Neural cell (in vitro differentiated cells): ENCODE results near the gene LRRIQ4. TPM values are rescaled to one million over a fixed set of nuclear protein-coding genes. Genes with fewer than 3 reads are reported as not detected.

Source experiments
- H2AFZ ChIP-seq: fragments of 200-600, 300-800 bp; sonication (generic), shearing (Covaris generic); 2 replicates; pipeline ENCODE4 v1.6.0; 2014; ENCODE audit warnings: low read depth, mild to moderate bottlenecking, antibody characterized with exemption, low read length, moderate library complexity
- H3F3A ChIP-seq: fragments of 200-600 bp; shearing (Covaris generic); 2 replicates; pipeline ENCODE4 v1.6.1; 2016; ENCODE audit warnings: mild to moderate bottlenecking, moderate library complexity, mixed read lengths, antibody characterized with exemption, low read length; ENCODE audit not compliant: insufficient read depth, poor library complexity, severe bottlenecking
- H3K27ac ChIP-seq: fragments of 200-600, 300-800 bp; sonication (generic), shearing (Covaris generic); 2 replicates; pipeline ENCODE4 v1.5.1; 2014; ENCODE audit warnings: mild to moderate bottlenecking, low read length, moderate library complexity
- H3K27me3 ChIP-seq: fragments of 300-800, 200-600 bp; sonication (generic), shearing (Covaris generic); 2 replicates; pipeline ENCODE4 v1.6.0; 2014; ENCODE audit warnings: mild to moderate bottlenecking, low read depth, low read length, moderate library complexity; ENCODE audit not compliant: insufficient read depth
- H3K36me3 ChIP-seq: fragments of 300-800, 200-600 bp; sonication (generic), shearing (Covaris generic); 2 replicates; pipeline ENCODE4 v1.5.1; 2014; ENCODE audit warnings: mild to moderate bottlenecking, antibody characterized with exemption, low read length, moderate library complexity; ENCODE audit not compliant: insufficient read depth
- H3K4me2 ChIP-seq: fragments of 300-800, 200-600 bp; sonication (generic), shearing (Covaris generic); 2 replicates; pipeline ENCODE4 v1.6.0; 2014; ENCODE audit warnings: mild to moderate bottlenecking, low read length
- H3K4me3 ChIP-seq: fragments of 300-800, 200-600 bp; sonication (generic), shearing (Covaris generic); 2 replicates; pipeline ENCODE4 v1.5.1; 2014; ENCODE audit warnings: mild to moderate bottlenecking, low read length, moderate library complexity
- H3K79me2 ChIP-seq: fragments of 200-600 bp; shearing (Covaris generic); replicated peaks from 2 replicates; pipeline ENCODE4 v1.6.0; 2014; ENCODE audit warnings: mild to moderate bottlenecking, low read length, moderate library complexity; ENCODE audit not compliant: insufficient read depth
- H3K9ac ChIP-seq: fragments of 300-800, 200-600 bp; sonication (generic), shearing (Covaris generic); 2 replicates; pipeline ENCODE4 v1.6.1; 2016; ENCODE audit warnings: mild to moderate bottlenecking, low read length, mixed read lengths
- H3K9me2 ChIP-seq: fragments of 200-600 bp; shearing (Covaris generic); 2 replicates; pipeline ENCODE4 v1.6.1; 2016; ENCODE audit warnings: mild to moderate bottlenecking, low read length, mixed read lengths; ENCODE audit not compliant: insufficient read depth
- H3K9me3 ChIP-seq: fragments of 200-600, 300-800 bp; sonication (generic), shearing (Covaris generic); 2 replicates; pipeline ENCODE4 v1.6.1; 2016; ENCODE audit warnings: mild to moderate bottlenecking, mixed run types, low read length, moderate library complexity, mixed read lengths
- H4K20me1 ChIP-seq: fragments of 200-600 bp; shearing (Covaris generic); 2 replicates; pipeline ENCODE4 v1.6.1; 2016; ENCODE audit warnings: mild to moderate bottlenecking, mixed run types; ENCODE audit not compliant: insufficient read depth
- CTCF ChIP-seq: fragments of 450-650 bp; IDR thresholded peaks from 2 replicates; pipeline ENCODE4 v1.5.1; 2014; ENCODE audit warnings: antibody characterized with exemption, mild to moderate bottlenecking, moderate library complexity; ENCODE audit not compliant: poor library complexity, severe bottlenecking
- EP300 ChIP-seq: fragments of 450-650 bp; conservative IDR thresholded peaks from 2 replicates; pipeline ENCODE4 v1.6.1; 2014; ENCODE audit warnings: antibody characterized with exemption, mild to moderate bottlenecking, moderate library complexity; ENCODE audit not compliant: poor library complexity, severe bottlenecking
- EZH2 ChIP-seq: fragments of 200-600, 300-800 bp; shearing (Covaris generic), sonication (generic); IDR thresholded peaks from 2 replicates; pipeline ENCODE4 v1.6.1; 2014; ENCODE audit warnings: antibody characterized with exemption, low read length, borderline replicate concordance, mild to moderate bottlenecking; ENCODE audit not compliant: insufficient read depth, poor library complexity, severe bottlenecking
- MXI1 ChIP-seq: fragments of 450-650 bp; conservative IDR thresholded peaks from 2 replicates; pipeline ENCODE4 v1.6.1; 2014; ENCODE audit warnings: antibody characterized with exemption, mild to moderate bottlenecking; ENCODE audit not compliant: poor library complexity, severe bottlenecking
- POLR2AphosphoS5 ChIP-seq: IDR thresholded peaks from 2 replicates; pipeline ENCODE4 v1.6.1; 2012
- RAD21 ChIP-seq: fragments of 450-650 bp; conservative IDR thresholded peaks from 2 replicates; pipeline ENCODE4 v1.6.1; 2014; ENCODE audit warnings: antibody characterized with exemption, mild to moderate bottlenecking, moderate library complexity
- REST ChIP-seq: IDR thresholded peaks from 2 replicates; pipeline ENCODE4 v1.6.1; 2012; ENCODE audit warnings: borderline replicate concordance
- SMC3 ChIP-seq: fragments of 450-650 bp; conservative IDR thresholded peaks from 2 replicates; pipeline ENCODE4 v1.6.1; 2014; ENCODE audit warnings: antibody characterized with exemption, mild to moderate bottlenecking, moderate library complexity; ENCODE audit not compliant: poor library complexity
- TAF1 ChIP-seq: IDR thresholded peaks from 2 replicates; pipeline ENCODE4 v1.6.1; 2012; ENCODE audit warnings: low read depth
- polyA plus RNA-seq: library from polyadenylated mRNA; depleted of rRNA; stranded (reverse); fragments of >200 nt; gene quantifications from 2 replicates; pipeline ENCODE4 v1.2.3, GENCODE V29; 2014

Gene LRRIQ4
- polyA plus RNA-seq, 1 donor from 2014 or later: not detected

- H3K9ac ChIP-seq: no peak overlapping the region
- no peaks in the 10 kb centered on the region for H3K79me2 ChIP-seq
- no peak for TF ChIP-seq EP300
- no peak for TF ChIP-seq SMC3
- TF ChIP-seq REST: no peak
- no peaks in the 10 kb centered on the region for H4K20me1 ChIP-seq
- no peaks in the 10 kb centered on the region for H3K27me3 ChIP-seq
- no peak overlapping the region for H3K27ac ChIP-seq
- no peaks in the 10 kb centered on the region for H3K36me3 ChIP-seq
- H3F3A ChIP-seq: no peaks in the 10 kb centered on the region
- no peaks in the 10 kb centered on the region for H3K9me3 ChIP-seq
- H2AFZ ChIP-seq: no peak overlapping the region
- H3K9me2 ChIP-seq: no peaks in the 10 kb centered on the region
- H3K4me2 ChIP-seq: no peak overlapping the region
- H3K4me3 ChIP-seq: no peak overlapping the region
These were observed 35.2 kb downstream of the LRRIQ4 start for GRCh38 chr3:169847896-169848295.

- no peaks in the 10 kb centered on the region for H3K27me3 ChIP-seq
- no peaks in the 10 kb centered on the region for H3F3A ChIP-seq
- no peak overlapping the region for H3K4me2 ChIP-seq
- no peaks in the 10 kb centered on the region for H3K79me2 ChIP-seq
- H3K9me3 ChIP-seq: no peaks in the 10 kb centered on the region
- H3K27ac ChIP-seq: no peak overlapping the region
- H3K9me2 ChIP-seq: no peaks in the 10 kb centered on the region
- H4K20me1 ChIP-seq: no peaks in the 10 kb centered on the region
- no peak overlapping the region for H3K4me3 ChIP-seq
- H2AFZ ChIP-seq: no peak overlapping the region
- TF ChIP-seq EP300 (no peak), SMC3 (no peak), REST (no peak), POLR2AphosphoS5 (no peak), EZH2 (no peak), RAD21 (no peak), CTCF (no peak), TAF1 (no peak), MXI1 (no peak)
- no peaks in the 10 kb centered on the region for H3K36me3 ChIP-seq
- H3K9ac ChIP-seq: no peak overlapping the region
These were observed 36.1 kb downstream of the LRRIQ4 start for GRCh38 chr3:169848741-169849140.
